ENCODE measurements around the gene DDIT4.

The DDIT4 gene

GRCh38 chr10:72274213-72274729, 547 bp downstream of the DDIT4 start:
- Histone ChIP-seq H3K27ac (replicated peaks) (peak overlapping the region; percentile 72), H3K27me3 (ENCODE audit: insufficient read depth, poor library complexity, severe bottlenecking) (no peaks in the 10 kb centered on the region), H3K4me3 (replicated peaks; ENCODE audit: insufficient read depth, low read length) (peak overlapping the region; percentile 90)
- TF ChIP-seq REST (IDR thresholded peaks at IDR 0.05; ENCODE audit: insufficient replicate concordance, low read depth) (no peak), SPI1 (IDR thresholded peaks at IDR 0.05; ENCODE audit: borderline replicate concordance, low read depth) (no peak), CTCF (IDR thresholded peaks at IDR 0.05; ENCODE audit: insufficient read depth, low read length) (no peak), GABPA (IDR thresholded peaks at IDR 0.05; ENCODE audit: low read depth) (no peak), POLR2AphosphoS5 (IDR thresholded peaks at IDR 0.05; ENCODE audit: low read depth) (no peak)
- no peak for DNase-seq (ENCODE audit: low read depth in 1 of 2, low spot score in 1 of 2)

GRCh38 chr10:72274730-72275350, 1.1 kb downstream of the DDIT4 start:
- H3K4me3 ChIP-seq (replicated peaks; ENCODE audit: insufficient read depth, low read length), result peak overlapping the region; percentile 90
- no peak; the same call in 1 of the 2 replicates for TF ChIP-seq POLR2AphosphoS5 (IDR thresholded peaks at IDR 0.05; ENCODE audit: low read depth)
- peak; percentile 43 for TF ChIP-seq CTCF (IDR thresholded peaks at IDR 0.05; ENCODE audit: insufficient read depth, low read length)
- no peak for TF ChIP-seq GABPA (IDR thresholded peaks at IDR 0.05; ENCODE audit: low read depth)
- no peaks in the 10 kb centered on the region for H3K27me3 ChIP-seq (ENCODE audit: insufficient read depth, poor library complexity, severe bottlenecking)
- peak overlapping the region; percentile 72 for H3K27ac ChIP-seq (replicated peaks)
- DNase-seq (ENCODE audit: low read depth in 1 of 2, low spot score in 1 of 2), result peak in 1 of 2 experiments; percentile 72

- Histone ChIP-seq H3K4me3 (replicated peaks; ENCODE audit: insufficient read depth, low read length) (peak overlapping the region; percentile 90), H3K27me3 (ENCODE audit: insufficient read depth, poor library complexity, severe bottlenecking) (no peaks in the 10 kb centered on the region), H3K27ac (replicated peaks) (peak overlapping the region; percentile 72)
- DNase-seq (ENCODE audit: low read depth in 1 of 2, low spot score in 1 of 2), result no peak
- TF ChIP-seq REST (IDR thresholded peaks at IDR 0.05; ENCODE audit: insufficient replicate concordance, low read depth), result no peak
- no peak for TF ChIP-seq SPI1 (IDR thresholded peaks at IDR 0.05; ENCODE audit: borderline replicate concordance, low read depth)
- no peak for TF ChIP-seq CTCF (IDR thresholded peaks at IDR 0.05; ENCODE audit: insufficient read depth, low read length)
- no peak for TF ChIP-seq GABPA (IDR thresholded peaks at IDR 0.05; ENCODE audit: low read depth)
- no peak for TF ChIP-seq POLR2AphosphoS5 (IDR thresholded peaks at IDR 0.05; ENCODE audit: low read depth)
Measured at GRCh38 chr10:72275351-72276012, 1.8 kb downstream of the DDIT4 start.

All from HL-60 (cell line).